HFF-Myc (cell line): ENCODE measurements around the gene PNMA6E.

Source experiments
- DNase-seq: peaks from one replicate; pipeline ENCODE4 v3.0.0-alpha.2; 2011; ENCODE audit warnings: low read depth; ENCODE audit errors: extremely low read depth
- H3K4me3 ChIP-seq: replicated peaks from 2 replicates; pipeline ENCODE4 v1.5.1; 2011; ENCODE audit warnings: low read depth, mild to moderate bottlenecking, control low read depth, low read length
- TF ChIP-seq, protein P1 (sequence below): IDR thresholded peaks from 2 replicates; pipeline ENCODE4 v1.5.1; 2012; ENCODE audit warnings: mild to moderate bottlenecking, low read depth, low read length, control low read depth; ENCODE audit errors: missing control alignments

Gene PNMA6E

GRCh38 chrX:153365670-153366069, 35.5 kb downstream of the PNMA6E start:
- TF ChIP-seq, protein P1, sequence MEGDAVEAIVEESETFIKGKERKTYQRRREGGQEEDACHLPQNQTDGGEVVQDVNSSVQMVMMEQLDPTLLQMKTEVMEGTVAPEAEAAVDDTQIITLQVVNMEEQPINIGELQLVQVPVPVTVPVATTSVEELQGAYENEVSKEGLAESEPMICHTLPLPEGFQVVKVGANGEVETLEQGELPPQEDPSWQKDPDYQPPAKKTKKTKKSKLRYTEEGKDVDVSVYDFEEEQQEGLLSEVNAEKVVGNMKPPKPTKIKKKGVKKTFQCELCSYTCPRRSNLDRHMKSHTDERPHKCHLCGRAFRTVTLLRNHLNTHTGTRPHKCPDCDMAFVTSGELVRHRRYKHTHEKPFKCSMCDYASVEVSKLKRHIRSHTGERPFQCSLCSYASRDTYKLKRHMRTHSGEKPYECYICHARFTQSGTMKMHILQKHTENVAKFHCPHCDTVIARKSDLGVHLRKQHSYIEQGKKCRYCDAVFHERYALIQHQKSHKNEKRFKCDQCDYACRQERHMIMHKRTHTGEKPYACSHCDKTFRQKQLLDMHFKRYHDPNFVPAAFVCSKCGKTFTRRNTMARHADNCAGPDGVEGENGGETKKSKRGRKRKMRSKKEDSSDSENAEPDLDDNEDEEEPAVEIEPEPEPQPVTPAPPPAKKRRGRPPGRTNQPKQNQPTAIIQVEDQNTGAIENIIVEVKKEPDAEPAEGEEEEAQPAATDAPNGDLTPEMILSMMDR: no peak
- DNase-seq: no peak
- no peak overlapping the region for H3K4me3 ChIP-seq

DNA sequence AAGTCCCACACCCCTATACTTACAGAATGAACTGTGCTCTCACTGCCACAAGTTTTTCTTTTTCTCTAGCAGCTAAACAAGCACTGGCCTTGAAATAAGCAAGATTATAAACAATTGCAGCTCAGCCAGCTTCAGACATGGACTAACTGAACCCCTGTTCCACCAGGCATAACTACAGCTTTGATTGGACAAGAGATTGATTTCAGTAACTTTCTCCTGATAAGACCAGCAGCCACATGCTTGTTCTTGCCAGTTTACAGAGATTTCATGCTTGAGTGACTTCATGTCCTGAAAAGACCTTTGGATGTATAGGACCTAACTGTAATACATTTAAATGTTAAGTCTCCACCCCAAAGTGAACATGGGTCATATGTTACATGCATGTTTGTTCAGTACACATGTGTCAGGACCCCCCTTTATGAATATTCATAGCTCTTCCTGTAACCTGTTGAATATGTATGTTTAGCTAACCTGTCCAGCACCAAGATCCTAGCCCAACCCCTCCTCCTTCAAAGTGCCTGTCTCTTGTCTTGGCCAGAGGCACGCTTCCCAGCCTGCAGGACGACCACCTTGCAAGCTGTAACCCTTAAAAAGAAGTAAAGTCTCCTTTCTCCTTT, 39.3 kb downstream of the PNMA6E start:
- no peak overlapping the region for H3K4me3 ChIP-seq
- DNase-seq: no peak
- TF ChIP-seq, protein P1: no peak

DNA sequence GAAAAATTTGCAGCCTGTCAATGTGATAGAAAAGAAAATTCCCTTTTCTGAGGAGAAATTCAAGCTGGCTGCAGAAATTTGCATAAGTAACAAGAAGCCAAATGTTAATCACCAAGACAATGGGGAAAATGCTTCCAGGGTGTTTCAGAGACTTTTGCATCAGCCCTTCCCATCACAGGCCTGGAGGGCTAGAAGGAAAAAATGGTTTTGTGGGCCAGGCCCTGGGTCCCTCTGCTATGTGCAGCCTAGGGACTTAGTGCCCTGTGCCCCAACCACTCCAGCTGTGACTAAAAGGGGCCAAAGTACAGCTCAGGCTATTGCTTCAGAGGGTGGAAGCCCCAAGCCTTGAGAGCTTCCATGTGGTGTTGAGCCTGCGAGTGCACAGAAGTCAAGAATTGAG, 43.3 kb downstream of the PNMA6E start:
- no peak for DNase-seq
- TF ChIP-seq, protein P1: no peak
- H3K4me3 ChIP-seq: no peak overlapping the region

GRCh38 chrX:153353416-153353815, 47.7 kb downstream of the PNMA6E start:
- no peak for DNase-seq
- no peak overlapping the region for H3K4me3 ChIP-seq

DNA sequence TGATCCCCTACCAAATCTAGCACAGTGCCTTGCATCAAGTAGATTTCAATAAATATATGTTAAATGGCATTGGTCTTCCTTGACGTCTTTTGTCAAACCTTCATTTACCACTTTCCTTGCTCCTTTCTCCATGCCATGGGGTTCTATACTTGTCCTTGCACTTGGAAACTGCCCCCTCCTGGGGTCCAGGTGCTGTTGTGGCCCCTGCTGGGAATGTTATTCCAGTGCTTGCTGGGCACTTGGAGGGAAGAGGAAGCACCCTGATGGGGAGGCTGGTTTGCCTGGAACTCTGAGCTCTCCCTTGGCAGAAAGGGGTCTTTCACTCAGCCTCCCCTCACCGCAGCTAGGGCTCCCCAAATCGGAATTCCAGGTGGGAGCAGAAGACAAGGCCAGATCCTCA, 48.3 kb downstream of the PNMA6E start:
- H3K4me3 ChIP-seq: no peak overlapping the region
- TF ChIP-seq, protein P1: no peak
- no peak for DNase-seq

More at GRCh38 chrX:153353416-153353815, 47.7 kb downstream of the PNMA6E start:
- TF ChIP-seq, protein P1: no peak

DNA sequence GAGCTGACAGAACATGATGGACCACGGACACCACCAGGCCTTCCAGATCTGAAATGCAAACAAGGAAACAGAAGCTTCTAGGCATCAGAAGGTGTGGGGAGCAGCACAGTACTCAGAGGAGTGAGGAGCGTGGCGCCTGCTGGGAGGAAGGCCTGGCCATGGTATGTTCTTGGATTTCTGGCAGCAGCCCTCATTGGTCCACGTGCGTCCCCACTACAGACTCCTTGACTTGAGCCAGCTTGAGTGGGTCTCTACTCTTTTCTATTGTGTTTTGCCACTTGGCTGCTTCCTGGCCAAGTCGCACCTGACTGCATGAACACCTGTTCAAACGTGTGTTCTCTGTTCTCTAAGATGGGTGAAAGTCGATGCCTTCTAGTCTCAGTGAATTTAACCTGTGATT, 49.2 kb downstream of the PNMA6E start:
- TF ChIP-seq, protein P1: no peak
- H3K4me3 ChIP-seq: no peak overlapping the region
- no peak for DNase-seq

GRCh38 chrX:153349952-153350351, 51.2 kb downstream of the PNMA6E start:
- no peak overlapping the region for H3K4me3 ChIP-seq
- TF ChIP-seq, protein P1: no peak
- DNase-seq: no peak
